Neutrophil (primary cell): ENCODE results near the gene TECTA.

ENCODE experiments used
- H3K27ac ChIP-seq: fragments of 200-600 bp; sonication (generic); 2 replicates; pipeline ENCODE4 v1.5.1; 2016; ENCODE audit warnings: mild to moderate bottlenecking, moderate library complexity
- H3K27me3 ChIP-seq: fragments of 200-600 bp; sonication (generic); 2 replicates; pipeline ENCODE4 v1.6.0; 2016; ENCODE audit warnings: mild to moderate bottlenecking
- H3K36me3 ChIP-seq: fragments of 200-600 bp; sonication (generic); 2 replicates; pipeline ENCODE4 v1.5.1; 2017
- H3K4me1 ChIP-seq, 2 experiments: fragments of 200-600 bp in 1 of 2; sonication (generic) in 1 of 2; 1 replicate in 1 of 2; 2 replicates in 1 of 2; pipeline versions ENCODE4 v1.5.1 to v1.6.1; 2013 to 2016; ENCODE audit warnings: low read depth in 1 of 2, low read length in 1 of 2, mild to moderate bottlenecking in 1 of 2, moderate library complexity in 1 of 2; ENCODE audit not compliant: control insufficient read depth in 1 of 2, insufficient read depth in 1 of 2
- H3K4me3 ChIP-seq, 2 experiments: fragments of 200-600 bp in 1 of 2; sonication (generic) in 1 of 2; 1 replicate in 1 of 2; 2 replicates in 1 of 2; pipeline ENCODE4 v1.5.1; 2013 to 2016; ENCODE audit warnings: low read depth in 1 of 2, low read length in 1 of 2, mild to moderate bottlenecking in 1 of 2, moderate library complexity in 1 of 2
- H3K9me3 ChIP-seq: fragments of 200-600 bp; sonication (generic); 2 replicates; pipeline ENCODE4 v1.5.1; 2016
- CTCF ChIP-seq: fragments of 200-600 bp; sonication (generic); IDR thresholded peaks from 2 replicates; pipeline ENCODE4 v1.5.1; 2016; ENCODE audit warnings: antibody characterized with exemption

Gene TECTA

GRCh38 chr11:121082219-121082618 lies 18.8 kb upstream of the TECTA start:
- Histone ChIP-seq H3K27ac (no peak overlapping the region), H3K4me3 (no peak overlapping the region), H3K4me1 (no peaks in the 10 kb centered on the region), H3K36me3 (no peaks in the 10 kb centered on the region), H3K9me3 (no peaks in the 10 kb centered on the region), H3K27me3 (no peaks in the 10 kb centered on the region)
- no peak for TF ChIP-seq CTCF

DNA sequence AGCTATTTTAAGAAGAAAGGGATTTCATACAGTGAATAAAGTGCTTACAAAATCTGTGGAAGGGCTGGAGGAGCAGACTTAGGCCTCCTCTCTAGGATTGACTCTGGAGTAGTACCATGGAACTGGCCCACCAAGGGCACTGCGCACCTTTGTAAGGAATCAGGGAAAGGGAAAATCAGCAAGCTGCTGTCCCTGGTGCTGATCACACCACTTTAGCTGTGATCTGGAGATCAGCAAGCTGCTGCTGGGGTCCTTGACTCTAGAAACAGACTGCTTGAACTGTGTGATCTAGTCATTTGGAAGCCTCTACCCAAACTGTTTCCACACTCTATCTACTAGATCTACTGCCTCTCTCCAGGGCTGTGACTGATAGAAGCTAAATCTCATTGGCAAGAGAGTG lies 18.4 kb upstream of the TECTA start:
- TF ChIP-seq CTCF: no peak
- Histone ChIP-seq H3K27ac (no peak overlapping the region), H3K27me3 (no peaks in the 10 kb centered on the region), H3K36me3 (no peaks in the 10 kb centered on the region), H3K4me3 (no peak overlapping the region), H3K9me3 (no peaks in the 10 kb centered on the region), H3K4me1 (no peaks in the 10 kb centered on the region)

- H3K4me1 ChIP-seq: peaks cover 0 to 4% of the 10 kb centered on the region in 2 experiments
- TF ChIP-seq CTCF: no peak
Observed at GRCh38 chr11:121086866-121087265, 14.2 kb upstream of the TECTA start.

DNA sequence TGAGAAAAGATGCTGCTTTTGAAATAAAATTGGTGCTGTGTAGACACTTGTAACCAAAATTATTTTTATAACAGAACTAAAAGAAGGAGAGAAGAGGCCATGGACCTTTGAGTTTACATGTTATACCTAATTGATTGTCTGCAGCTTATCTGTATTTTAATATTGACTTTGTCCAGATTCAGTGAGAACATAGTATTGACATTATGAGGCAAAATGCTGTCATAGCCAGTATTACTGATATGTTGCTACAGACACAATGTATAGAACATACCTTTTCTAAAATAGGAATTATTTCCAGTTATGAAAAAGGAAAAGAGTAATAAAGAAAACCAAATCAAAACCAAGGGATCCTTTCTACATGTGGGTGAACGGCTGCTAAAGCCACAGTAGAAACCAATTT lies 11.5 kb upstream of the TECTA start:
- TF ChIP-seq CTCF: no peak
- Histone ChIP-seq H3K9me3 (no peaks in the 10 kb centered on the region), H3K4me1 (peaks cover 0 to 5% of the 10 kb centered on the region in 2 experiments), H3K27me3 (no peaks in the 10 kb centered on the region), H3K36me3 (no peaks in the 10 kb centered on the region), H3K27ac (no peak overlapping the region), H3K4me3 (no peak overlapping the region)

More at GRCh38 chr11:121086866-121087265, 14.2 kb upstream of the TECTA start:
- no peaks in the 10 kb centered on the region for H3K27me3 ChIP-seq
- H3K27ac ChIP-seq: no peak overlapping the region
- H3K36me3 ChIP-seq: no peaks in the 10 kb centered on the region
- no peaks in the 10 kb centered on the region for H3K9me3 ChIP-seq
- H3K4me3 ChIP-seq: no peak overlapping the region

GRCh38 chr11:121090145-121090721 lies 10.8 kb upstream of the TECTA start:
- no peaks in the 10 kb centered on the region for H3K36me3 ChIP-seq
- no peak overlapping the region for H3K27ac ChIP-seq
- peaks cover 0 to 5% of the 10 kb centered on the region in 2 experiments for H3K4me1 ChIP-seq
- no peak for TF ChIP-seq CTCF
- H3K27me3 ChIP-seq: no peaks in the 10 kb centered on the region
- H3K9me3 ChIP-seq: no peaks in the 10 kb centered on the region
- H3K4me3 ChIP-seq: no peak overlapping the region
